22Rv1 (cell line): ENCODE measurements around the gene MRPL18.
"Not testable (repeated sequence)": the region's sequence is repeated elsewhere in the genome, so short reads cannot be mapped to it uniquely, and the experiment has no call there.

Experiments
- ZFX ChIP-seq: fragments of 450-650 bp; IDR thresholded peaks from 2 replicates; pipeline ENCODE4 v1.6.1; 2017; ENCODE audit warnings: antibody characterized with exemption, borderline replicate concordance
- TF ChIP-seq, protein P1 (sequence below): fragments of 450-650 bp; IDR thresholded peaks from 2 replicates; pipeline ENCODE4 v1.5.1; 2017; ENCODE audit warnings: mild to moderate bottlenecking

GRCh38 chr6:159794976-159795375 lies 4.7 kb downstream of the MRPL18 start:
- TF ChIP-seq, protein P1, sequence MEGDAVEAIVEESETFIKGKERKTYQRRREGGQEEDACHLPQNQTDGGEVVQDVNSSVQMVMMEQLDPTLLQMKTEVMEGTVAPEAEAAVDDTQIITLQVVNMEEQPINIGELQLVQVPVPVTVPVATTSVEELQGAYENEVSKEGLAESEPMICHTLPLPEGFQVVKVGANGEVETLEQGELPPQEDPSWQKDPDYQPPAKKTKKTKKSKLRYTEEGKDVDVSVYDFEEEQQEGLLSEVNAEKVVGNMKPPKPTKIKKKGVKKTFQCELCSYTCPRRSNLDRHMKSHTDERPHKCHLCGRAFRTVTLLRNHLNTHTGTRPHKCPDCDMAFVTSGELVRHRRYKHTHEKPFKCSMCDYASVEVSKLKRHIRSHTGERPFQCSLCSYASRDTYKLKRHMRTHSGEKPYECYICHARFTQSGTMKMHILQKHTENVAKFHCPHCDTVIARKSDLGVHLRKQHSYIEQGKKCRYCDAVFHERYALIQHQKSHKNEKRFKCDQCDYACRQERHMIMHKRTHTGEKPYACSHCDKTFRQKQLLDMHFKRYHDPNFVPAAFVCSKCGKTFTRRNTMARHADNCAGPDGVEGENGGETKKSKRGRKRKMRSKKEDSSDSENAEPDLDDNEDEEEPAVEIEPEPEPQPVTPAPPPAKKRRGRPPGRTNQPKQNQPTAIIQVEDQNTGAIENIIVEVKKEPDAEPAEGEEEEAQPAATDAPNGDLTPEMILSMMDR = not testable (repeated sequence)
- TF ChIP-seq ZFX = not testable (repeated sequence)
